ENCODE data around the gene LAMC1.
A peak's percentile ranks its signal among the peaks of the same experiment; 100 is the strongest.

The LAMC1 gene

GRCh38 chr1:183126528-183126927 lies 103.3 kb downstream of the LAMC1 start:
- Mint-ChIP-seq H3K36me3 (ENCODE audit: low read depth) (peaks cover 83% of the 10 kb centered on the region), H3K4me3 (no peak overlapping the region)

GRCh38 chr1:183129921-183130690 lies 106.9 kb downstream of the LAMC1 start:
- TF ChIP-seq, protein P1, sequence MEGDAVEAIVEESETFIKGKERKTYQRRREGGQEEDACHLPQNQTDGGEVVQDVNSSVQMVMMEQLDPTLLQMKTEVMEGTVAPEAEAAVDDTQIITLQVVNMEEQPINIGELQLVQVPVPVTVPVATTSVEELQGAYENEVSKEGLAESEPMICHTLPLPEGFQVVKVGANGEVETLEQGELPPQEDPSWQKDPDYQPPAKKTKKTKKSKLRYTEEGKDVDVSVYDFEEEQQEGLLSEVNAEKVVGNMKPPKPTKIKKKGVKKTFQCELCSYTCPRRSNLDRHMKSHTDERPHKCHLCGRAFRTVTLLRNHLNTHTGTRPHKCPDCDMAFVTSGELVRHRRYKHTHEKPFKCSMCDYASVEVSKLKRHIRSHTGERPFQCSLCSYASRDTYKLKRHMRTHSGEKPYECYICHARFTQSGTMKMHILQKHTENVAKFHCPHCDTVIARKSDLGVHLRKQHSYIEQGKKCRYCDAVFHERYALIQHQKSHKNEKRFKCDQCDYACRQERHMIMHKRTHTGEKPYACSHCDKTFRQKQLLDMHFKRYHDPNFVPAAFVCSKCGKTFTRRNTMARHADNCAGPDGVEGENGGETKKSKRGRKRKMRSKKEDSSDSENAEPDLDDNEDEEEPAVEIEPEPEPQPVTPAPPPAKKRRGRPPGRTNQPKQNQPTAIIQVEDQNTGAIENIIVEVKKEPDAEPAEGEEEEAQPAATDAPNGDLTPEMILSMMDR (IDR thresholded peaks at IDR 0.05; ENCODE audit: unreplicated experiment in 3 of 3): no peak
- H3K4me1 Mint-ChIP-seq: peaks cover 1% of the 10 kb centered on the region
- no peak overlapping the region for H3K4me3 Mint-ChIP-seq
- H3K36me3 Mint-ChIP-seq (ENCODE audit: low read depth): peaks cover 78% of the 10 kb centered on the region
- no peaks in the 10 kb centered on the region for H3K27me3 Mint-ChIP-seq (ENCODE audit: low read depth)
- H3K9me3 Mint-ChIP-seq: no peaks in the 10 kb centered on the region
- no peak overlapping the region for H3K27ac Mint-ChIP-seq

More at GRCh38 chr1:183126528-183126927, 103.3 kb downstream of the LAMC1 start:
- no peaks in the 10 kb centered on the region for H3K9me3 Mint-ChIP-seq
- TF ChIP-seq, protein P1 (IDR thresholded peaks at IDR 0.05; ENCODE audit: unreplicated experiment in 3 of 3): no peak
- H3K4me1 Mint-ChIP-seq: no peaks in the 10 kb centered on the region
- H3K27ac Mint-ChIP-seq: peak overlapping the region in 1 of 3 experiments; percentile 36
- H3K27me3 Mint-ChIP-seq (ENCODE audit: low read depth): no peaks in the 10 kb centered on the region

DNA sequence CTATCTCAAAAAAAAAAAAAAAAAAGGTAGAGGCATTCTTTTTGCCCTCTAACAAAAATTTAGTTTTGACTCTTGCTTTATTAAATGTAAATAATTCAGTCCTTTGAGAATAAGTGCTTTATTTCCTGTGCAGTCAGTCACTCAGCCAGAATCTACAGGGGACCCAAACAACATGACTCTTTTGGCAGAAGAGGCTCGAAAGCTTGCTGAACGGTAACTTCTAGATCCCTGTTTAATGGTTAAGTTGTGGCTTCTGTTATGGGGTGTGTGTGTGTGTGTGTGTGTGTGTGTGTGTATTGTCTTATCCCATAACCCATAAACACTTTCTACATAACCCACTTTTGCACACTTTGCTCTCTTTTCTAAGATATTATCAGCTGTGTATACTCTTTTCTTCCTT lies 107.9 kb downstream of the LAMC1 start:
- Mint-ChIP-seq H3K27me3 (ENCODE audit: low read depth) (no peaks in the 10 kb centered on the region), H3K36me3 (ENCODE audit: low read depth) (peaks cover 81% of the 10 kb centered on the region), H3K27ac (no peak overlapping the region), H3K9me3 (no peaks in the 10 kb centered on the region), H3K4me3 (no peak overlapping the region), H3K4me1 (peaks cover 5% of the 10 kb centered on the region)
- TF ChIP-seq, protein P1 (IDR thresholded peaks at IDR 0.05; ENCODE audit: unreplicated experiment in 3 of 3): no peak

DNA sequence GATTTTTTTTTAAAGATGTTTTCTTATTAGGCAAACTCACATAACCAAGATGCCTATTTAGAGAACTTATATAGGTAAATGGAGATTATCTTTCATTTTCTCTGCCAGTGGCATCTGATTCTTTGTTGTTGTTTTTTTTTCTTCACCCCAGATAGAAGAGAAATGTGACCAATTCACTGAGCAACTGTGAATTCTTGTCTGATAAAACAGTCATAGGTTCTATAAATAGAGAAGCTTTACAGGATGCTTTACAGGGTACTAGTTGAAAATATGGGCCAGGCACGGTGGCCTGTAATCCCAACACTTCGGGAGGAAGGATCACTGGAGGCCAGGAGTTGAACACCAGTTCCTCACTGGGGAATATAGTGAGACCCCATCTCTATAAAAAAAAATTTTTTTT lies 112.1 kb downstream of the LAMC1 start:
- no peak overlapping the region for H3K27ac Mint-ChIP-seq
- no peaks in the 10 kb centered on the region for H3K27me3 Mint-ChIP-seq (ENCODE audit: low read depth)
- H3K4me1 Mint-ChIP-seq: peaks cover 14% of the 10 kb centered on the region
- no peaks in the 10 kb centered on the region for H3K9me3 Mint-ChIP-seq
- no peak overlapping the region for H3K4me3 Mint-ChIP-seq
- TF ChIP-seq, protein P1 (IDR thresholded peaks at IDR 0.05; ENCODE audit: unreplicated experiment in 3 of 3): no peak
- H3K36me3 Mint-ChIP-seq (ENCODE audit: low read depth): peaks cover 82% of the 10 kb centered on the region

DNA sequence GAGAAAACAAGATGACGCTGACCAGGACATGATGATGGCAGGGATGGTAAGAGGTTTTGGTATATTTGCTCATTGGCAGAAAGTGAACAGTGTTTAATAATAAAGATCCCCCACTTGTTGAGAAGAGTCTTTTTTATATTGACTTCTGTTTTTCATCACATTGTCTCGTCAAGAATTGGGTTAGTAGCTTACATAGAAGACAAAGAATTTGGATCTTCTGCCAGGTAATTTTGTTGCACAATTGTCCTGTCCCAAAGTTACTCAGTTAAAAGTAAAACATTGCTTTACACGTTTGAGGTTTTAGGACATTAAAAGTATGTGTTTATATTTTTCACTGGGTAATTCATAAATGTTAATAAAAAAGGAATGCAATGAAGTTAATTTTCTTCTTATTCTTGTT lies 114.6 kb downstream of the LAMC1 start:
- TF ChIP-seq, protein P1 (IDR thresholded peaks at IDR 0.05; ENCODE audit: unreplicated experiment in 3 of 3): no peak
- no peak overlapping the region for H3K4me3 Mint-ChIP-seq
- peaks cover 85% of the 10 kb centered on the region for H3K36me3 Mint-ChIP-seq (ENCODE audit: low read depth)
- no peaks in the 10 kb centered on the region for H3K9me3 Mint-ChIP-seq
- H3K27ac Mint-ChIP-seq: no peak overlapping the region
- H3K27me3 Mint-ChIP-seq (ENCODE audit: low read depth): no peaks in the 10 kb centered on the region
- peaks cover 24% of the 10 kb centered on the region for H3K4me1 Mint-ChIP-seq

GRCh38 chr1:183138301-183138700 lies 115.1 kb downstream of the LAMC1 start:
- no peak overlapping the region for H3K27ac Mint-ChIP-seq
- H3K4me3 Mint-ChIP-seq: no peak overlapping the region
- H3K27me3 Mint-ChIP-seq (ENCODE audit: low read depth): no peaks in the 10 kb centered on the region
- H3K9me3 Mint-ChIP-seq: no peaks in the 10 kb centered on the region
- TF ChIP-seq, protein P1 (IDR thresholded peaks at IDR 0.05; ENCODE audit: unreplicated experiment in 3 of 3): no peak
- H3K4me1 Mint-ChIP-seq: peaks cover 24% of the 10 kb centered on the region
- H3K36me3 Mint-ChIP-seq (ENCODE audit: low read depth): peaks cover 87% of the 10 kb centered on the region

All from nephron (organoid).